Right lobe of liver (tissue), 6 donors: ENCODE results near the gene HOOK2. TPM values are rescaled to one million over a fixed set of nuclear protein-coding genes. Genes with fewer than 3 reads are reported as not detected.

ENCODE experiments used
- ATAC-seq, 4 donors: fragments of 200-7000 bp; cut with Tn5 transposase; one replicate each; pipeline ENCODE4 v1.9.1; 2020; ENCODE audit warnings: mild to moderate bottlenecking in 4 of 4, moderate library complexity in 4 of 4
- DNase-seq, 3 donors: peaks; one replicate each; pipeline ENCODE4 v3.0.0-alpha.2; 2020
- H3K27ac ChIP-seq, 3 donors: fragments of 200-600 bp; one replicate each; pipeline ENCODE4 v1.8.0; 2022
- H3K27me3 ChIP-seq, 2 donors: fragments of 200-600 bp; one replicate each; pipeline ENCODE4 v1.8.0; 2022
- H3K36me3 ChIP-seq, 4 donors: fragments of 200-600 bp; sonication (generic) in 1 of 4; one replicate each; pipeline versions ENCODE4 v1.5.1 to v1.8.0; 2017 to 2022; ENCODE audit warnings: control low read depth in 1 of 4
- H3K4me1 ChIP-seq, 4 donors: fragments of 200-600 bp; sonication (generic) in 1 of 4; one replicate each; pipeline versions ENCODE4 v1.5.1 to v1.8.0; 2017 to 2022; ENCODE audit warnings: control low read depth in 1 of 4
- H3K4me3 ChIP-seq, 3 donors: fragments of 200-600 bp; one replicate each; pipeline ENCODE4 v1.8.0; 2022
- H3K9me3 ChIP-seq, 4 donors: fragments of 200-600 bp; sonication (generic) in 1 of 4; one replicate each; pipeline versions ENCODE4 v1.5.1 to v1.8.0; 2017 to 2022; ENCODE audit warnings: control low read depth in 1 of 4
- CTCF ChIP-seq, 4 donors: fragments of 200-600 bp in 3 of 4; fragments of 450-650 bp in 1 of 4; IDR thresholded peaks; one replicate each; pipeline versions ENCODE4 v1.5.1 to v1.8.0; 2016 to 2022; ENCODE audit warnings: antibody characterized with exemption in 4 of 4, mild to moderate bottlenecking in 2 of 4
- POLR2A ChIP-seq: fragments of 450-650 bp; IDR thresholded peaks from one replicate; pipeline ENCODE4 v1.6.1; 2017; ENCODE audit warnings: antibody characterized with exemption, mild to moderate bottlenecking
- WGBS: methylation state at CpG from one replicate; pipeline ENCODE4 v1.1.6; 2018; ENCODE audit warnings: low coverage, low lambda C conversion rate; ENCODE audit not compliant: insufficient coverage; ENCODE audit errors: missing lambda C conversion rate; 5-methylcytosine and 5-hydroxymethylcytosine counted together
- intact Hi-C, 2 donors: fragments of 100-400 bp; cut with DNase I; formaldehyde crosslinking; loops; one replicate each; pipeline versions ENCODE4 v1.11.2 to v1.14.1; 2022
- total RNA-seq, 6 experiments: library from RNA; depleted of rRNA in 2 of 6; stranded (reverse); fragments of >200 nt in 2 of 6; fragmentation: NEBNext Ultra II Directional in 3 of 6; extraction: Animal tissue kit (Norgen Biotek cat#: 25700) in 3 of 6; gene quantifications; one replicate each; pipeline versions ENCODE4 v1.1.0 to v1.2.4, GENCODE V29; 2016 to 2023
- donor health status: DM: no; HTN: yes; CAD: no.
- donor health status: DM: no; HTN: no; CAD: no.
- donor health status: DM: no; HTN: no; CAD: no.
- donor health status: DM: no; HTN: yes; CAD: no.
- donor health status: DM: no; HTN: yes; CAD: no.

Gene HOOK2
- total RNA-seq, 6 experiments from 2014 or later: 16.6 to 34.5 (median 17.6) TPM

- Histone ChIP-seq H3K36me3 (peaks cover 0 to 10% (median 0%) of the 10 kb centered on the region in 4 donors), H3K27ac (no peak overlapping the region), H3K9me3 (no peaks in the 10 kb centered on the region), H3K4me1 (no peaks in the 10 kb centered on the region), H3K4me3 (no peak overlapping the region), H3K27me3 (no peaks in the 10 kb centered on the region)
- 71% methylated on average over 4 of the region's 22 CpGs for WGBS
- DNase-seq (no peak), ATAC-seq (peak in 1 of 4 donors; percentile 30)
- TF ChIP-seq POLR2A: no peak
- TF ChIP-seq CTCF (IDR thresholded peaks at IDR 0.05): no peak
- intact Hi-C loops: no loop called here
Measured at GRCh38 chr19:12745166-12745897, 30.0 kb downstream of the HOOK2 start.

GRCh38 chr19:12737835-12738351, 37.5 kb downstream of the HOOK2 start:
- peaks cover 0 to 21% (median 1%) of the 10 kb centered on the region in 4 donors for H3K4me1 ChIP-seq
- peak overlapping the region; percentile 69 to 84 (median 81) for H3K4me3 ChIP-seq
- H3K27ac ChIP-seq: peak overlapping the region in 2 of 3 donors; percentile 85 to 88
- H3K36me3 ChIP-seq: peaks cover 0 to 18% (median 0%) of the 10 kb centered on the region in 4 donors
- no peaks in the 10 kb centered on the region for H3K9me3 ChIP-seq
- no peak for TF ChIP-seq POLR2A
- ATAC-seq: no peak
- H3K27me3 ChIP-seq: no peaks in the 10 kb centered on the region
- DNase-seq: no peak
- intact Hi-C loops: no loop called here
- 5% methylated on average over 9 of the region's 13 CpGs for WGBS

GRCh38 chr19:12736995-12737834, 38.1 kb downstream of the HOOK2 start, which contains the start of gene GET3:
Gene GET3 (plus strand): TSS chr19:12737497. CDS start chr19:12737506, 9 bp downstream.
- H3K27me3 ChIP-seq: no peaks in the 10 kb centered on the region
- H3K27ac ChIP-seq: peak within 1 kb of the TSS; percentile 79 to 88 (median 85)
- WGBS: 0% methylated on average over 25 of the region's 29 CpGs
- DNase-seq: peak; percentile 80 to 96 (median 86)
- no peaks in the 10 kb centered on the region for H3K9me3 ChIP-seq
- peaks cover 0 to 18% (median 0%) of the 10 kb centered on the region in 4 donors for H3K36me3 ChIP-seq
- TF ChIP-seq POLR2A: no peak
- TF ChIP-seq CTCF (IDR thresholded peaks at IDR 0.05): no peak
- peaks cover 0 to 28% (median 6%) of the 10 kb centered on the region in 4 donors for H3K4me1 ChIP-seq
- peak; percentile 74 to 88 (median 81) for ATAC-seq
- H3K4me3 ChIP-seq: peak within 1 kb of the TSS; percentile 69 to 84 (median 81)
- intact Hi-C loops: no loop called here

GRCh38 chr19:12733369-12734214, 41.8 kb downstream of the HOOK2 start:
- Histone ChIP-seq H3K27me3 (no peaks in the 10 kb centered on the region), H3K27ac (peak overlapping the region; percentile 86 to 96 (median 94)), H3K4me1 (peaks cover 0 to 45% (median 15%) of the 10 kb centered on the region in 4 donors), H3K36me3 (peaks cover 0 to 26% (median 17%) of the 10 kb centered on the region in 4 donors), H3K4me3 (peak overlapping the region; percentile 84 to 99 (median 86)), H3K9me3 (no peaks in the 10 kb centered on the region)
- ATAC-seq: peak; percentile 34 to 52 (median 46)
- intact Hi-C loops: no loop called here
- DNase-seq: peak; percentile 70 to 84 (median 79)
- TF ChIP-seq POLR2A (peak; percentile 28), CTCF (IDR thresholded peaks at IDR 0.05) (peak; percentile 29 to 45 (median 40))
- 0% methylated on average over 15 of the region's 15 CpGs for WGBS
